ENCODE data around the gene PUM1. TPM values are rescaled to one million over a fixed set of nuclear protein-coding genes. Genes with fewer than 3 reads are reported as not detected.

Gene PUM1
- total RNA-seq, 2 experiments from 2014 or later = 77.8 to 80.5 TPM

GRCh38 chr1:30905403-30905802 is 160.1 kb downstream of the PUM1 start:
- intact Hi-C loops (cut with micrococcal nuclease) = no loop called here
- Mint-ChIP-seq H3K27me3 (peaks cover 26% of the 10 kb centered on the region), H3K4me3 (no peak overlapping the region), H3K9me3 (no peaks in the 10 kb centered on the region), H3K36me3 (no peaks in the 10 kb centered on the region), H3K4me1 (ENCODE audit: low read depth) (peaks cover 8% of the 10 kb centered on the region), H3K27ac (no peak overlapping the region)
- no peak for DNase-seq
- POLR2A ChIA-PET = no interaction called here
- CTCF ChIA-PET = interaction anchor here (1.2 to 4.7 kb wide), 3 partner anchors 104 to 187 kb away, joined by 3 to 24 read pairs (median 3); no protein-coding TSS in a partner anchor

GRCh38 chr1:30904962-30905335 is 160.6 kb downstream of the PUM1 start:
- no peak for DNase-seq
- Mint-ChIP-seq H3K4me3 (no peak overlapping the region), H3K36me3 (no peaks in the 10 kb centered on the region), H3K4me1 (ENCODE audit: low read depth) (peaks cover 8% of the 10 kb centered on the region), H3K27me3 (peaks cover 26% of the 10 kb centered on the region), H3K9me3 (no peaks in the 10 kb centered on the region), H3K27ac (no peak overlapping the region)
- intact Hi-C loops (cut with micrococcal nuclease) = no loop called here
- ChIA-PET POLR2A (no interaction called here), CTCF (interaction anchor here (1.2 to 4.7 kb wide), 3 partner anchors 103 to 186 kb away, joined by 3 to 24 read pairs (median 3); no protein-coding TSS in a partner anchor)

- no peak overlapping the region for H3K27ac Mint-ChIP-seq
- intact Hi-C loops (cut with micrococcal nuclease) = no loop called here
- CTCF ChIA-PET = interaction anchor here (0.6 to 4.7 kb wide), 3 partner anchors 103 to 187 kb away, joined by 3 to 24 read pairs (median 5); no protein-coding TSS in a partner anchor
- peaks cover 20% of the 10 kb centered on the region for H3K27me3 Mint-ChIP-seq
- POLR2A ChIA-PET = no interaction called here
- H3K36me3 Mint-ChIP-seq = no peaks in the 10 kb centered on the region
- DNase-seq = no peak
- H3K4me1 Mint-ChIP-seq (ENCODE audit: low read depth) = peaks cover 7% of the 10 kb centered on the region
- no peak overlapping the region for H3K4me3 Mint-ChIP-seq
- H3K9me3 Mint-ChIP-seq = no peaks in the 10 kb centered on the region
Observed at GRCh38 chr1:30904191-30904961, 161.1 kb downstream of the PUM1 start.

- Mint-ChIP-seq H3K27ac (no peak overlapping the region), H3K4me1 (ENCODE audit: low read depth) (peaks cover 6% of the 10 kb centered on the region), H3K36me3 (no peaks in the 10 kb centered on the region), H3K9me3 (no peaks in the 10 kb centered on the region), H3K4me3 (no peak overlapping the region), H3K27me3 (peaks cover 15% of the 10 kb centered on the region)
- ChIA-PET CTCF (interaction anchor here (0.6 to 4.7 kb wide), 4 partner anchors 8 to 392 kb away, joined by 3 to 24 read pairs (median 4); no protein-coding TSS in a partner anchor), POLR2A (no interaction called here)
- intact Hi-C loops (cut with micrococcal nuclease) = no loop called here
- no peak for DNase-seq
Observed at GRCh38 chr1:30903343-30904034, 162.0 kb downstream of the PUM1 start.

- Mint-ChIP-seq H3K4me3 (no peak overlapping the region), H3K9me3 (no peaks in the 10 kb centered on the region), H3K4me1 (ENCODE audit: low read depth) (peaks cover 6% of the 10 kb centered on the region), H3K36me3 (no peaks in the 10 kb centered on the region), H3K27me3 (peaks cover 15% of the 10 kb centered on the region), H3K27ac (no peak overlapping the region)
- intact Hi-C loops (cut with micrococcal nuclease) = no loop called here
- ChIA-PET POLR2A (no interaction called here), CTCF (interaction anchor here (1.4 to 4.7 kb wide), 3 partner anchors 9 to 184 kb away, joined by 3 to 24 read pairs (median 4); no protein-coding TSS in a partner anchor)
- no peak for DNase-seq
Observed at GRCh38 chr1:30902593-30903290, 162.8 kb downstream of the PUM1 start.

- H3K9me3 Mint-ChIP-seq = no peaks in the 10 kb centered on the region
Observed at GRCh38 chr1:30901798-30902581, 163.5 kb downstream of the PUM1 start.

GRCh38 chr1:30900931-30901560 is 164.5 kb downstream of the PUM1 start:
- intact Hi-C loops (cut with micrococcal nuclease) = no loop called here

More at GRCh38 chr1:30901798-30902581, 163.5 kb downstream of the PUM1 start:
- no peak for DNase-seq
- Mint-ChIP-seq H3K36me3 (no peaks in the 10 kb centered on the region), H3K4me1 (ENCODE audit: low read depth) (no peaks in the 10 kb centered on the region), H3K4me3 (no peak overlapping the region), H3K27ac (no peak overlapping the region), H3K27me3 (peaks cover 8% of the 10 kb centered on the region)
- intact Hi-C loops (cut with micrococcal nuclease) = no loop called here
- ChIA-PET POLR2A (no interaction called here), CTCF (interaction anchor here (1.4 to 4.7 kb wide), 3 partner anchors 10 to 183 kb away, joined by 3 to 24 read pairs (median 4); no protein-coding TSS in a partner anchor)

GRCh38 chr1:30900486-30900885 is 165.0 kb downstream of the PUM1 start:
- DNase-seq = no peak
- Mint-ChIP-seq H3K36me3 (no peaks in the 10 kb centered on the region), H3K4me1 (ENCODE audit: low read depth) (no peaks in the 10 kb centered on the region), H3K4me3 (no peak overlapping the region), H3K27me3 (no peaks in the 10 kb centered on the region), H3K9me3 (no peaks in the 10 kb centered on the region), H3K27ac (no peak overlapping the region)
- ChIA-PET CTCF (no interaction called here), POLR2A (no interaction called here)
- intact Hi-C loops (cut with micrococcal nuclease) = no loop called here

More at GRCh38 chr1:30900931-30901560, 164.5 kb downstream of the PUM1 start:
- CTCF ChIA-PET = no interaction called here
- peaks cover 3% of the 10 kb centered on the region for H3K27me3 Mint-ChIP-seq
- H3K9me3 Mint-ChIP-seq = no peaks in the 10 kb centered on the region
- H3K4me3 Mint-ChIP-seq = no peak overlapping the region
- no peak overlapping the region for H3K27ac Mint-ChIP-seq
- H3K4me1 Mint-ChIP-seq (ENCODE audit: low read depth) = no peaks in the 10 kb centered on the region
- POLR2A ChIA-PET = no interaction called here
- no peak for DNase-seq
- no peaks in the 10 kb centered on the region for H3K36me3 Mint-ChIP-seq

GRCh38 chr1:30899577-30900389 is 165.7 kb downstream of the PUM1 start:
- intact Hi-C loops (cut with micrococcal nuclease) = no loop called here
- Mint-ChIP-seq H3K4me3 (no peak overlapping the region), H3K27ac (no peak overlapping the region), H3K27me3 (no peaks in the 10 kb centered on the region), H3K36me3 (no peaks in the 10 kb centered on the region), H3K4me1 (ENCODE audit: low read depth) (no peaks in the 10 kb centered on the region), H3K9me3 (no peaks in the 10 kb centered on the region)
- DNase-seq = no peak
- POLR2A ChIA-PET = no interaction called here
- CTCF ChIA-PET = no interaction called here

GRCh38 chr1:30898031-30898815 is 167.3 kb downstream of the PUM1 start:
- DNase-seq = no peak
- Mint-ChIP-seq H3K36me3 (no peaks in the 10 kb centered on the region), H3K27me3 (no peaks in the 10 kb centered on the region), H3K4me1 (ENCODE audit: low read depth) (no peaks in the 10 kb centered on the region), H3K27ac (no peak overlapping the region), H3K4me3 (no peak overlapping the region), H3K9me3 (no peaks in the 10 kb centered on the region)
- intact Hi-C loops (cut with micrococcal nuclease) = no loop called here
- POLR2A ChIA-PET = no interaction called here
- CTCF ChIA-PET = interaction anchor here (3.9 kb wide), 1 partner anchor 97 kb away, joined by 12 read pairs; no protein-coding TSS in a partner anchor

Data from activated CD4-positive, alpha-beta memory T cell treated with anti-CD3 and anti-CD28 coated beads for 36 hours (primary cell).